GM12878 (cell line): ENCODE measurements around the gene LIPE.

Source experiments
- E4F1 ChIP-seq: fragments of 450-650 bp; IDR thresholded peaks from 2 replicates; pipeline ENCODE4 v1.6.1; 2018; ENCODE audit warnings: borderline replicate concordance, mild to moderate bottlenecking; ENCODE audit not compliant: partially characterized antibody
- HDGF ChIP-seq: fragments of 450-650 bp; IDR thresholded peaks from 2 replicates; pipeline ENCODE4 v1.6.1; 2016; ENCODE audit warnings: antibody characterized with exemption
- NFYA ChIP-seq: IDR thresholded peaks from 2 replicates; pipeline ENCODE4 v1.6.1; 2011; ENCODE audit warnings: low read depth, mild to moderate bottlenecking, low read length, improper control_type of control experiment, borderline replicate concordance
- PBX3 ChIP-seq: IDR thresholded peaks from 2 replicates; pipeline ENCODE4 v1.6.1; 2011; ENCODE audit warnings: mild to moderate bottlenecking, low read depth, low read length, moderate library complexity; ENCODE audit not compliant: insufficient replicate concordance
- POLR2A ChIP-seq: IDR thresholded peaks from 2 replicates; pipeline ENCODE4 v1.6.1; 2011; ENCODE audit warnings: low read depth, mild to moderate bottlenecking, low read length
- RUNX3 ChIP-seq: IDR thresholded peaks from 2 replicates; pipeline ENCODE4 v1.6.1; 2012; ENCODE audit warnings: low read length, inconsistent platforms
- SMC3 ChIP-seq: IDR thresholded peaks from 2 replicates; pipeline ENCODE4 v1.6.1; 2011; ENCODE audit warnings: low read length, improper control_type of control experiment, borderline replicate concordance
- SRF ChIP-seq, 2 experiments: IDR thresholded peaks; 2 replicates each; pipeline ENCODE4 v1.6.1; 2011; ENCODE audit warnings: low read depth in 2 of 2, low read length in 2 of 2, mild to moderate bottlenecking in 1 of 2, moderate library complexity in 1 of 2
- TAF1 ChIP-seq: IDR thresholded peaks from 2 replicates; pipeline ENCODE4 v1.6.1; 2011; ENCODE audit warnings: mild to moderate bottlenecking, low read depth, low read length, borderline replicate concordance
- TF ChIP-seq, protein P1 (sequence below): fragments of 450-650 bp; IDR thresholded peaks from 2 replicates; pipeline ENCODE4 v1.6.1; 2016; ENCODE audit warnings: mild to moderate bottlenecking, moderate library complexity, borderline replicate concordance

- TF ChIP-seq SMC3, result no peak
- no peak for TF ChIP-seq POLR2A
- TF ChIP-seq TAF1, result no peak
- TF ChIP-seq HDGF, result no peak
- TF ChIP-seq, protein P1, sequence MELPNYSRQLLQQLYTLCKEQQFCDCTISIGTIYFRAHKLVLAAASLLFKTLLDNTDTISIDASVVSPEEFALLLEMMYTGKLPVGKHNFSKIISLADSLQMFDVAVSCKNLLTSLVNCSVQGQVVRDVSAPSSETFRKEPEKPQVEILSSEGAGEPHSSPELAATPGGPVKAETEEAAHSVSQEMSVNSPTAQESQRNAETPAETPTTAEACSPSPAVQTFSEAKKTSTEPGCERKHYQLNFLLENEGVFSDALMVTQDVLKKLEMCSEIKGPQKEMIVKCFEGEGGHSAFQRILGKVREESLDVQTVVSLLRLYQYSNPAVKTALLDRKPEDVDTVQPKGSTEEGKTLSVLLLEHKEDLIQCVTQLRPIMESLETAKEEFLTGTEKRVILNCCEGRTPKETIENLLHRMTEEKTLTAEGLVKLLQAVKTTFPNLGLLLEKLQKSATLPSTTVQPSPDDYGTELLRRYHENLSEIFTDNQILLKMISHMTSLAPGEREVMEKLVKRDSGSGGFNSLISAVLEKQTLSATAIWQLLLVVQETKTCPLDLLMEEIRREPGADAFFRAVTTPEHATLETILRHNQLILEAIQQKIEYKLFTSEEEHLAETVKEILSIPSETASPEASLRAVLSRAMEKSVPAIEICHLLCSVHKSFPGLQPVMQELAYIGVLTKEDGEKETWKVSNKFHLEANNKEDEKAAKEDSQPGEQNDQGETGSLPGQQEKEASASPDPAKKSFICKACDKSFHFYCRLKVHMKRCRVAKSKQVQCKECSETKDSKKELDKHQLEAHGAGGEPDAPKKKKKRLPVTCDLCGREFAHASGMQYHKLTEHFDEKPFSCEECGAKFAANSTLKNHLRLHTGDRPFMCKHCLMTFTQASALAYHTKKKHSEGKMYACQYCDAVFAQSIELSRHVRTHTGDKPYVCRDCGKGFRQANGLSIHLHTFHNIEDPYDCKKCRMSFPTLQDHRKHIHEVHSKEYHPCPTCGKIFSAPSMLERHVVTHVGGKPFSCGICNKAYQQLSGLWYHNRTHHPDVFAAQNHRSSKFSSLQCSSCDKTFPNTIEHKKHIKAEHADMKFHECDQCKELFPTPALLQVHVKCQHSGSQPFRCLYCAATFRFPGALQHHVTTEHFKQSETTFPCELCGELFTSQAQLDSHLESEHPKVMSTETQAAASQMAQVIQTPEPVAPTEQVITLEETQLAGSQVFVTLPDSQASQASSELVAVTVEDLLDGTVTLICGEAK, result no peak
- no peak for TF ChIP-seq RUNX3
- TF ChIP-seq E4F1, result no peak
- no peak for TF ChIP-seq SRF (IDR thresholded peaks at IDR 0.05; ENCODE audit: low read depth in 2 of 2, low read length in 2 of 2)
- no peak for TF ChIP-seq NFYA
- TF ChIP-seq PBX3, result no peak
These were observed 15.5 kb downstream of the LIPE start for GRCh38 chr19:42411581-42412178.
